HG03039 (cell line): ENCODE results near the gene GPATCH1.
"Not testable (repeated sequence)": the region's sequence is repeated elsewhere in the genome, so short reads cannot be mapped to it uniquely, and the experiment has no call there.

Source experiments
- ATAC-seq: cut with Tn5 transposase; IDR thresholded peaks from one replicate; pipeline ENCODE4 v1.9.1; 2021; ENCODE audit warnings: mild to moderate bottlenecking, moderate library complexity; ENCODE audit not compliant: unreplicated experiment

Gene GPATCH1

GRCh38 chr19:33110137-33110910 is 29.3 kb downstream of the GPATCH1 start:
- ATAC-seq, result no peak

- ATAC-seq, result no peak
These were observed 30.6 kb downstream of the GPATCH1 start for GRCh38 chr19:33111587-33111986.

GRCh38 chr19:33114312-33114711 is 33.3 kb downstream of the GPATCH1 start:
- no peak for ATAC-seq

GRCh38 chr19:33117501-33117900 is 36.5 kb downstream of the GPATCH1 start:
- ATAC-seq, result no peak

- no peak for ATAC-seq
These were observed 37.7 kb downstream of the GPATCH1 start for GRCh38 chr19:33118643-33119042.

GRCh38 chr19:33124207-33125098 is 43.5 kb downstream of the GPATCH1 start:
- no peak for ATAC-seq

- ATAC-seq, result no peak
These were observed 45.0 kb downstream of the GPATCH1 start for GRCh38 chr19:33125929-33126388.

- not testable (repeated sequence) for ATAC-seq
These were observed 45.7 kb downstream of the GPATCH1 start for GRCh38 chr19:33126712-33127111.

GRCh38 chr19:33129901-33130300 is 48.9 kb downstream of the GPATCH1 start:
- no peak for ATAC-seq

GRCh38 chr19:33130433-33130832 is 49.5 kb downstream of the GPATCH1 start:
- ATAC-seq, result no peak

- no peak for ATAC-seq
These were observed 51.0 kb downstream of the GPATCH1 start, which contains the start of gene WDR88 for GRCh38 chr19:33132021-33132420. Gene WDR88 (plus strand): TSS chr19:33132114. CDS start chr19:33132170, 56 bp downstream.

- ATAC-seq, result no peak
These were observed 51.4 kb downstream of the GPATCH1 start for GRCh38 chr19:33132425-33132824.

- no peak for ATAC-seq
These were observed 52.6 kb downstream of the GPATCH1 start for GRCh38 chr19:33133438-33134031.

- no peak for ATAC-seq
These were observed 53.6 kb downstream of the GPATCH1 start for GRCh38 chr19:33134571-33135041.

- ATAC-seq, result no peak
These were observed 58.2 kb downstream of the GPATCH1 start for GRCh38 chr19:33139165-33139564.

- peak; percentile 53 for ATAC-seq
These were observed 63.0 kb downstream of the GPATCH1 start for GRCh38 chr19:33143897-33144405.

- ATAC-seq, result no peak
These were observed 65.2 kb downstream of the GPATCH1 start for GRCh38 chr19:33146209-33146608.

- no peak for ATAC-seq
These were observed 66.6 kb downstream of the GPATCH1 start for GRCh38 chr19:33147538-33147937.

- no peak for ATAC-seq
These were observed 70.0 kb downstream of the GPATCH1 start for GRCh38 chr19:33150852-33151518.

- ATAC-seq, result no peak
These were observed 71.2 kb downstream of the GPATCH1 start for GRCh38 chr19:33152176-33152575.
